HepG2 (cell line): ENCODE results near the gene NRAP. TPM values are rescaled to one million over a fixed set of nuclear protein-coding genes. Genes with fewer than 3 reads are reported as not detected.

ENCODE experiments used
- NFYB ChIP-seq: sonication (generic); formaldehyde crosslinking; IDR thresholded peaks from 2 replicates; pipeline ENCODE4 v1.4.0; 2020; ENCODE audit warnings: missing genetic modification reagents
- PHB2 ChIP-seq: fragments of 450-650 bp; IDR thresholded peaks from 2 replicates; pipeline ENCODE4 v1.6.1; 2018; ENCODE audit not compliant: partially characterized antibody
- PLSCR1 ChIP-seq: sonication (generic); formaldehyde crosslinking; IDR thresholded peaks from 2 replicates; pipeline ENCODE4 v1.5.0; 2020; ENCODE audit warnings: missing genetic modification reagents, mild to moderate bottlenecking, borderline replicate concordance
- POLR2AphosphoS2 ChIP-seq: IDR thresholded peaks from 2 replicates; pipeline ENCODE4 v1.6.1; 2011; ENCODE audit warnings: low read depth, low read length, improper control_type of control experiment
- SUZ12 ChIP-seq: fragments of 150-350 bp; IDR thresholded peaks from 2 replicates; pipeline ENCODE4 v1.6.1; 2014; ENCODE audit warnings: low read depth, low read length
- TBX3 ChIP-seq: fragments of 450-650 bp; IDR thresholded peaks from 2 replicates; pipeline ENCODE4 v1.6.1; 2017; ENCODE audit warnings: antibody characterized with exemption, mild to moderate bottlenecking, inconsistent platforms, borderline replicate concordance
- ZBTB43 ChIP-seq: sonication (generic); formaldehyde crosslinking; conservative IDR thresholded peaks from 2 replicates; pipeline ENCODE4 v1.4.0; 2020; ENCODE audit warnings: missing genetic modification reagents
- ZNF180 ChIP-seq: sonication (generic); formaldehyde crosslinking; IDR thresholded peaks from 2 replicates; pipeline ENCODE4 v1.4.0; 2020; ENCODE audit warnings: low read depth, missing genetic modification reagents, borderline replicate concordance
- ZNF280D ChIP-seq: sonication (generic); formaldehyde crosslinking; IDR thresholded peaks from 2 replicates; pipeline ENCODE4 v1.5.1; 2020; ENCODE audit warnings: mild to moderate bottlenecking, missing genetic modification reagents
- ZNF430 ChIP-seq: sonication (generic); formaldehyde crosslinking; IDR thresholded peaks from 2 replicates; pipeline ENCODE4 v1.9.0; 2021; ENCODE audit warnings: mild to moderate bottlenecking, missing genetic modification reagents
- ZNF660 ChIP-seq: sonication (generic); formaldehyde crosslinking; IDR thresholded peaks from 2 replicates; pipeline ENCODE4 v1.5.1; 2020; ENCODE audit warnings: mild to moderate bottlenecking, low read depth, missing genetic modification reagents, borderline replicate concordance
- ZNF724P ChIP-seq: sonication (generic); formaldehyde crosslinking; IDR thresholded peaks from 2 replicates; pipeline ENCODE4 v1.8.0; 2022; ENCODE audit warnings: missing genetic modification reagents, borderline replicate concordance
- polyA plus RNA-seq, 8 experiments: library from polyadenylated mRNA; depleted of rRNA in 3 of 8; stranded (reverse) in 7 of 8; unstranded in 1 of 8; fragments of >200 nt; fragmentation: Illumina TruSeq in 4 of 8; extraction: Trizol in 4 of 8; gene quantifications; 2 replicates each; pipeline versions ENCODE4 v1.2.1 to v1.2.3, GENCODE V29; 2011 to 2016; ENCODE audit warnings: low read depth in 4 of 8, missing spikeins in 1 of 8, mixed read lengths in 1 of 8; ENCODE audit not compliant: insufficient read depth in 1 of 8
- total RNA-seq, 5 experiments: library from RNA; depleted of rRNA; stranded (reverse); fragments of >200 nt; fragmentation: Illumina TruSeq; extraction: Trizol; gene quantifications; 2 replicates each; pipeline ENCODE4 v1.2.3, GENCODE V29; 2016; ENCODE audit warnings: low read depth in 1 of 5
- TF ChIP-seq, protein P1 (sequence below): sonication (generic); formaldehyde crosslinking; IDR thresholded peaks from 2 replicates; pipeline ENCODE4 v1.5.0; 2020; ENCODE audit warnings: mild to moderate bottlenecking, missing genetic modification reagents
- TF ChIP-seq, protein P2 (sequence below): sonication (generic); formaldehyde crosslinking; IDR thresholded peaks from 2 replicates; pipeline ENCODE4 v1.5.0; 2020; ENCODE audit warnings: missing genetic modification reagents, mild to moderate bottlenecking, borderline replicate concordance
- TF ChIP-seq, protein P3 (sequence below): IDR thresholded peaks from 2 replicates; pipeline ENCODE4 v1.6.1; 2016; ENCODE audit warnings: missing genetic modification reagents, missing compliant biosample characterization
- TF ChIP-seq, protein P4 (sequence below): IDR thresholded peaks from 2 replicates; pipeline ENCODE4 v1.6.1; 2012; ENCODE audit warnings: low read length, improper control_type of control experiment

The NRAP gene
- total and polyA plus RNA-seq, 2 of the 13 experiments (the other 11 are each of a cell fraction or from before 2014, with no cell fraction given) = not detected

- TF ChIP-seq, protein P1, sequence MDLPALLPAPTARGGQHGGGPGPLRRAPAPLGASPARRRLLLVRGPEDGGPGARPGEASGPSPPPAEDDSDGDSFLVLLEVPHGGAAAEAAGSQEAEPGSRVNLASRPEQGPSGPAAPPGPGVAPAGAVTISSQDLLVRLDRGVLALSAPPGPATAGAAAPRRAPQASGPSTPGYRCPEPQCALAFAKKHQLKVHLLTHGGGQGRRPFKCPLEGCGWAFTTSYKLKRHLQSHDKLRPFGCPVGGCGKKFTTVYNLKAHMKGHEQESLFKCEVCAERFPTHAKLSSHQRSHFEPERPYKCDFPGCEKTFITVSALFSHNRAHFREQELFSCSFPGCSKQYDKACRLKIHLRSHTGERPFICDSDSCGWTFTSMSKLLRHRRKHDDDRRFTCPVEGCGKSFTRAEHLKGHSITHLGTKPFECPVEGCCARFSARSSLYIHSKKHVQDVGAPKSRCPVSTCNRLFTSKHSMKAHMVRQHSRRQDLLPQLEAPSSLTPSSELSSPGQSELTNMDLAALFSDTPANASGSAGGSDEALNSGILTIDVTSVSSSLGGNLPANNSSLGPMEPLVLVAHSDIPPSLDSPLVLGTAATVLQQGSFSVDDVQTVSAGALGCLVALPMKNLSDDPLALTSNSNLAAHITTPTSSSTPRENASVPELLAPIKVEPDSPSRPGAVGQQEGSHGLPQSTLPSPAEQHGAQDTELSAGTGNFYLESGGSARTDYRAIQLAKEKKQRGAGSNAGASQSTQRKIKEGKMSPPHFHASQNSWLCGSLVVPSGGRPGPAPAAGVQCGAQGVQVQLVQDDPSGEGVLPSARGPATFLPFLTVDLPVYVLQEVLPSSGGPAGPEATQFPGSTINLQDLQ (CRISPR knock-in tag) = peak; percentile 68; the same call in 1 of the 2 replicates
- TF ChIP-seq ZNF180 (CRISPR knock-in tag) = no peak; the same call in 1 of the 2 replicates
- no peak; the same call in 1 of the 2 replicates for TF ChIP-seq ZNF430 (CRISPR knock-in tag)
- TF ChIP-seq, protein P2, sequence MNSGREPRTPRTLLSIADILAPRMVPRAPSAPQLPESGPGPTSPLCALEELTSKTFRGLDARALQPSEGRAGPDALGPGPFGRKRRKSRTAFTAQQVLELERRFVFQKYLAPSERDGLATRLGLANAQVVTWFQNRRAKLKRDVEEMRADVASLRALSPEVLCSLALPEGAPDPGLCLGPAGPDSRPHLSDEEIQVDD (CRISPR knock-in tag) = no peak
- no peak for TF ChIP-seq SUZ12
- TF ChIP-seq, protein P3, sequence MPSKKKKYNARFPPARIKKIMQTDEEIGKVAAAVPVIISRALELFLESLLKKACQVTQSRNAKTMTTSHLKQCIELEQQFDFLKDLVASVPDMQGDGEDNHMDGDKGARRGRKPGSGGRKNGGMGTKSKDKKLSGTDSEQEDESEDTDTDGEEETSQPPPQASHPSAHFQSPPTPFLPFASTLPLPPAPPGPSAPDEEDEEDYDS (CRISPR knock-in tag) = peak; percentile 54
- no peak for TF ChIP-seq TBX3
- TF ChIP-seq ZNF724P = no peak
- 0 out of 2 replicates have a peak, but pooled peaks have one; percentile 30 for TF ChIP-seq ZNF280D (CRISPR knock-in tag)
- no peak for TF ChIP-seq NFYB (CRISPR knock-in tag)
- TF ChIP-seq PLSCR1 (CRISPR knock-in tag) = no peak
- TF ChIP-seq ZNF660 (CRISPR knock-in tag) = no peak
- no peak for TF ChIP-seq PHB2
- no peak for TF ChIP-seq POLR2AphosphoS2
- TF ChIP-seq ZBTB43 (CRISPR knock-in tag) = no peak
- TF ChIP-seq, protein P4, sequence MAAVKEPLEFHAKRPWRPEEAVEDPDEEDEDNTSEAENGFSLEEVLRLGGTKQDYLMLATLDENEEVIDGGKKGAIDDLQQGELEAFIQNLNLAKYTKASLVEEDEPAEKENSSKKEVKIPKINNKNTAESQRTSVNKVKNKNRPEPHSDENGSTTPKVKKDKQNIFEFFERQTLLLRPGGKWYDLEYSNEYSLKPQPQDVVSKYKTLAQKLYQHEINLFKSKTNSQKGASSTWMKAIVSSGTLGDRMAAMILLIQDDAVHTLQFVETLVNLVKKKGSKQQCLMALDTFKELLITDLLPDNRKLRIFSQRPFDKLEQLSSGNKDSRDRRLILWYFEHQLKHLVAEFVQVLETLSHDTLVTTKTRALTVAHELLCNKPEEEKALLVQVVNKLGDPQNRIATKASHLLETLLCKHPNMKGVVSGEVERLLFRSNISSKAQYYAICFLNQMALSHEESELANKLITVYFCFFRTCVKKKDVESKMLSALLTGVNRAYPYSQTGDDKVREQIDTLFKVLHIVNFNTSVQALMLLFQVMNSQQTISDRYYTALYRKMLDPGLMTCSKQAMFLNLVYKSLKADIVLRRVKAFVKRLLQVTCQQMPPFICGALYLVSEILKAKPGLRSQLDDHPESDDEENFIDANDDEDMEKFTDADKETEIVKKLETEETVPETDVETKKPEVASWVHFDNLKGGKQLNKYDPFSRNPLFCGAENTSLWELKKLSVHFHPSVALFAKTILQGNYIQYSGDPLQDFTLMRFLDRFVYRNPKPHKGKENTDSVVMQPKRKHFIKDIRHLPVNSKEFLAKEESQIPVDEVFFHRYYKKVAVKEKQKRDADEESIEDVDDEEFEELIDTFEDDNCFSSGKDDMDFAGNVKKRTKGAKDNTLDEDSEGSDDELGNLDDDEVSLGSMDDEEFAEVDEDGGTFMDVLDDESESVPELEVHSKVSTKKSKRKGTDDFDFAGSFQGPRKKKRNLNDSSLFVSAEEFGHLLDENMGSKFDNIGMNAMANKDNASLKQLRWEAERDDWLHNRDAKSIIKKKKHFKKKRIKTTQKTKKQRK = no peak
Measured at GRCh38 chr10:113679463-113680189, 15.8 kb upstream of the NRAP start, which contains the start of gene CASP7 (continued).
